RWPE1 (cell line): ENCODE measurements around the gene MVD.

Experiments
- CTCF ChIA-PET: fragments of 350-600 bp; sonication (Branson Sonifier 250); formaldehyde crosslinking; extraction: SDS; loops from one replicate; lab custom pipeline; 2021; lab: Yijun Ruan, JAX
- POLR2A ChIA-PET: fragments of 400-600 bp; formaldehyde crosslinking; extraction: SDS; loops from one replicate; lab custom pipeline; 2020; ENCODE audit warnings: antibody characterized with exemption; ENCODE audit not compliant: low non-redundant PET; lab: Yijun Ruan, JAX
- DNase-seq: peaks from one replicate; pipeline ENCODE4 v3.0.0; 2012; ENCODE audit warnings: low spot score
- H3K27ac ChIP-seq: fragments of 450-650 bp; 2 replicates; pipeline ENCODE4 v1.5.1; 2017
- CTCF ChIP-seq: fragments of 450-650 bp; conservative IDR thresholded peaks from 2 replicates; pipeline ENCODE4 v1.5.1; 2017; ENCODE audit warnings: low read depth, mild to moderate bottlenecking

Gene MVD

GRCh38 chr16:88645455-88645854 is 17.4 kb downstream of the MVD start:
- no peak overlapping the region for H3K27ac ChIP-seq
- ChIA-PET CTCF (no interaction called here), POLR2A (no interaction called here)
- TF ChIP-seq CTCF, result no peak
- DNase-seq, result no peak

- ChIA-PET CTCF (interaction anchor here (0.7 kb wide), 1 partner anchor 71 kb away, joined by 3 read pairs; no protein-coding TSS in a partner anchor), POLR2A (no interaction called here)
- no peak for DNase-seq
- TF ChIP-seq CTCF, result no peak
- no peak overlapping the region for H3K27ac ChIP-seq
Measured at GRCh38 chr16:88643644-88643932, 19.3 kb downstream of the MVD start.

GRCh38 chr16:88642881-88643643 is 19.8 kb downstream of the MVD start:
- ChIA-PET POLR2A (no interaction called here), CTCF (interaction anchor here (0.6 to 0.7 kb wide), 2 partner anchors 72 to 106 kb away, joined by 3 read pairs; no protein-coding TSS in a partner anchor)
- no peak for TF ChIP-seq CTCF
- no peak for DNase-seq
- H3K27ac ChIP-seq, result no peak overlapping the region

GRCh38 chr16:88640498-88641247 is 22.2 kb downstream of the MVD start:
- TF ChIP-seq CTCF, result no peak
- CTCF ChIA-PET, result interaction anchor here (0.7 kb wide), 1 partner anchor 9 kb away, joined by 3 read pairs; no protein-coding TSS in a partner anchor
- H3K27ac ChIP-seq, result no peak overlapping the region
- POLR2A ChIA-PET, result no interaction called here
- no peak for DNase-seq

- DNase-seq, result no peak
- ChIA-PET POLR2A (no interaction called here), CTCF (interaction anchor here (0.7 kb wide), 1 partner anchor 9 kb away, joined by 3 read pairs; no protein-coding TSS in a partner anchor)
- TF ChIP-seq CTCF, result no peak
- H3K27ac ChIP-seq, result no peak overlapping the region
Measured at GRCh38 chr16:88640039-88640495, 22.8 kb downstream of the MVD start.

- TF ChIP-seq CTCF, result no peak
- CTCF ChIA-PET, result no interaction called here
Measured at GRCh38 chr16:88639231-88640038, 23.5 kb downstream of the MVD start.

More at GRCh38 chr16:88639231-88640038, 23.5 kb downstream of the MVD start:
- H3K27ac ChIP-seq, result no peak overlapping the region
- no peak for DNase-seq
- POLR2A ChIA-PET, result no interaction called here
